ENCODE data around the gene TACR1. TPM values are rescaled to one million over a fixed set of nuclear protein-coding genes. Genes with fewer than 3 reads are reported as not detected.

The TACR1 gene
- total RNA-seq, 2 donors from 2014 or later, result 0.07 to 0.16 TPM

GRCh38 chr2:75090770-75091515 is 108.4 kb downstream of the TACR1 start:
- TF ChIP-seq, protein P1, sequence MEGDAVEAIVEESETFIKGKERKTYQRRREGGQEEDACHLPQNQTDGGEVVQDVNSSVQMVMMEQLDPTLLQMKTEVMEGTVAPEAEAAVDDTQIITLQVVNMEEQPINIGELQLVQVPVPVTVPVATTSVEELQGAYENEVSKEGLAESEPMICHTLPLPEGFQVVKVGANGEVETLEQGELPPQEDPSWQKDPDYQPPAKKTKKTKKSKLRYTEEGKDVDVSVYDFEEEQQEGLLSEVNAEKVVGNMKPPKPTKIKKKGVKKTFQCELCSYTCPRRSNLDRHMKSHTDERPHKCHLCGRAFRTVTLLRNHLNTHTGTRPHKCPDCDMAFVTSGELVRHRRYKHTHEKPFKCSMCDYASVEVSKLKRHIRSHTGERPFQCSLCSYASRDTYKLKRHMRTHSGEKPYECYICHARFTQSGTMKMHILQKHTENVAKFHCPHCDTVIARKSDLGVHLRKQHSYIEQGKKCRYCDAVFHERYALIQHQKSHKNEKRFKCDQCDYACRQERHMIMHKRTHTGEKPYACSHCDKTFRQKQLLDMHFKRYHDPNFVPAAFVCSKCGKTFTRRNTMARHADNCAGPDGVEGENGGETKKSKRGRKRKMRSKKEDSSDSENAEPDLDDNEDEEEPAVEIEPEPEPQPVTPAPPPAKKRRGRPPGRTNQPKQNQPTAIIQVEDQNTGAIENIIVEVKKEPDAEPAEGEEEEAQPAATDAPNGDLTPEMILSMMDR (IDR thresholded peaks at IDR 0.05), result no peak
- DNase-seq (ENCODE audit: low spot score), result no peak
- Histone ChIP-seq H3K9me3 (no peaks in the 10 kb centered on the region), H3K27me3 (no peaks in the 10 kb centered on the region), H3K27ac (no peak overlapping the region), H3K36me3 (no peaks in the 10 kb centered on the region), H3K4me1 (no peaks in the 10 kb centered on the region), H3K4me3 (no peak overlapping the region)

DNA sequence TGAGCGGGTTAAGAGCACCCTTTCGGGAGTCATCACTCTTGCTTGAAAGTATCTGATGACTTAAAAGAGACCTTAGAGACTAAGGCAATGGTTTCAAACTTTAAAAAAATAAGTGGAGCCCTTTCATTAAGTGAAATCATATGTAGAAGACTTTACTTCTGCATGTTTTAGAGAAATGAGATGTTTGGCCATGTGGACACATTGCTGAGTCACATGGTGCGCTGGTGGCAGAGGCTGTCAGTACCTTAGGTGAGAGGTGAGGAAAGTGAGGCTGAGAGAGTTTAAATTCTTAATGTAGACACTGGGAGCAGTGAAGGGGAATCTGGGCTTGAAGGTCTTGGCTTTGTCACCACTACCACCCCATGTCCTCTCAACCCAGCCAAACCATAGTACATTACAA is 109.8 kb downstream of the TACR1 start:
- H3K27ac ChIP-seq, result no peak overlapping the region
- H3K36me3 ChIP-seq, result no peaks in the 10 kb centered on the region
- no peaks in the 10 kb centered on the region for H3K9me3 ChIP-seq
- TF ChIP-seq, protein P1 (IDR thresholded peaks at IDR 0.05), result no peak
- no peaks in the 10 kb centered on the region for H3K4me1 ChIP-seq
- H3K27me3 ChIP-seq, result no peaks in the 10 kb centered on the region
- no peak overlapping the region for H3K4me3 ChIP-seq
- no peak for DNase-seq (ENCODE audit: low spot score)

GRCh38 chr2:75088791-75089190 is 110.5 kb downstream of the TACR1 start:
- Histone ChIP-seq H3K9me3 (no peaks in the 10 kb centered on the region), H3K4me3 (no peak overlapping the region), H3K4me1 (no peaks in the 10 kb centered on the region), H3K27me3 (no peaks in the 10 kb centered on the region), H3K36me3 (no peaks in the 10 kb centered on the region), H3K27ac (no peak overlapping the region)
- TF ChIP-seq, protein P1 (IDR thresholded peaks at IDR 0.05), result no peak
- DNase-seq (ENCODE audit: low spot score), result no peak

- H3K27ac ChIP-seq, result no peak overlapping the region
- H3K9me3 ChIP-seq, result no peaks in the 10 kb centered on the region
- no peaks in the 10 kb centered on the region for H3K4me1 ChIP-seq
- TF ChIP-seq, protein P1 (IDR thresholded peaks at IDR 0.05), result no peak
- DNase-seq (ENCODE audit: low spot score), result no peak
- no peaks in the 10 kb centered on the region for H3K27me3 ChIP-seq
- H3K36me3 ChIP-seq, result no peaks in the 10 kb centered on the region
- H3K4me3 ChIP-seq, result no peak overlapping the region
Observed at GRCh38 chr2:75087736-75088135, 111.6 kb downstream of the TACR1 start.

GRCh38 chr2:75079575-75079974 is 119.7 kb downstream of the TACR1 start:
- Histone ChIP-seq H3K27ac (no peak overlapping the region), H3K36me3 (no peaks in the 10 kb centered on the region), H3K9me3 (no peaks in the 10 kb centered on the region), H3K4me3 (no peak overlapping the region), H3K27me3 (no peaks in the 10 kb centered on the region), H3K4me1 (no peaks in the 10 kb centered on the region)
- no peak for DNase-seq (ENCODE audit: low spot score)
- TF ChIP-seq, protein P1 (IDR thresholded peaks at IDR 0.05), result no peak

GRCh38 chr2:75077909-75078308 is 121.4 kb downstream of the TACR1 start:
- H3K27ac ChIP-seq, result no peak overlapping the region
- no peaks in the 10 kb centered on the region for H3K4me1 ChIP-seq
- no peak overlapping the region for H3K4me3 ChIP-seq
- H3K27me3 ChIP-seq, result no peaks in the 10 kb centered on the region
- no peak for DNase-seq (ENCODE audit: low spot score)
- TF ChIP-seq, protein P1 (IDR thresholded peaks at IDR 0.05), result no peak
- H3K36me3 ChIP-seq, result no peaks in the 10 kb centered on the region
- no peaks in the 10 kb centered on the region for H3K9me3 ChIP-seq
